ENCODE measurements around the gene BHLHE40. TPM values are rescaled to one million over a fixed set of nuclear protein-coding genes. Genes with fewer than 3 reads are reported as not detected.

Gene BHLHE40
- total RNA-seq, 1 donor from 2014 or later: 26.4 TPM

- peak; percentile 71 for ATAC-seq
- DNase-seq (ENCODE audit: low spot score): no peak
Measured at GRCh38 chr3:5016211-5017161, 37.2 kb downstream of the BHLHE40 start.

GRCh38 chr3:5017925-5018531, 38.8 kb downstream of the BHLHE40 start:
- DNase-seq (ENCODE audit: low spot score) (no peak), ATAC-seq (peak; percentile 52)

GRCh38 chr3:5019411-5020241, 40.4 kb downstream of the BHLHE40 start:
- ATAC-seq (no peak), DNase-seq (ENCODE audit: low spot score) (no peak)

- DNase-seq (ENCODE audit: low spot score) (no peak), ATAC-seq (no peak)
Measured at GRCh38 chr3:5020242-5020722, 41.0 kb downstream of the BHLHE40 start.

GRCh38 chr3:5021116-5022092, 42.2 kb downstream of the BHLHE40 start:
- DNase-seq (ENCODE audit: low spot score): no peak
- no peak for ATAC-seq

GRCh38 chr3:5022187-5022965, 43.1 kb downstream of the BHLHE40 start:
- DNase-seq (ENCODE audit: low spot score) (no peak), ATAC-seq (no peak)

- ATAC-seq (no peak), DNase-seq (ENCODE audit: low spot score) (no peak)
Measured at GRCh38 chr3:5022966-5023776, 43.9 kb downstream of the BHLHE40 start.

- ATAC-seq (no peak), DNase-seq (ENCODE audit: low spot score) (no peak)
Measured at GRCh38 chr3:5023777-5024346, 44.6 kb downstream of the BHLHE40 start.

- DNase-seq (ENCODE audit: low spot score) (no peak), ATAC-seq (no peak)
Measured at GRCh38 chr3:5026046-5026362, 46.8 kb downstream of the BHLHE40 start.

- ATAC-seq (no peak), DNase-seq (ENCODE audit: low spot score) (no peak)
Measured at GRCh38 chr3:5029715-5030114, 50.5 kb downstream of the BHLHE40 start.

GRCh38 chr3:5030152-5030551, 50.9 kb downstream of the BHLHE40 start:
- no peak for DNase-seq (ENCODE audit: low spot score)
- no peak for ATAC-seq

- ATAC-seq (no peak), DNase-seq (ENCODE audit: low spot score) (no peak)
Measured at GRCh38 chr3:5032844-5033243, 53.6 kb downstream of the BHLHE40 start.

Other genes with a start within 250 kb of the BHLHE40 start
- 22.2 TPM for gene ARL8B, start 142.9 kb downstream of the BHLHE40 start, total RNA-seq
- gene EDEM1, start 208.3 kb downstream of the BHLHE40 start, total RNA-seq: 81.1 TPM

Data from left lobe of liver (tissue), 2 donors.